ENCODE measurements around the gene TIMM44. TPM values are rescaled to one million over a fixed set of nuclear protein-coding genes. Genes with fewer than 3 reads are reported as not detected.
"Not testable (repeated sequence)": the region's sequence is repeated elsewhere in the genome, so short reads cannot be mapped to it uniquely, and the experiment has no call there.

The TIMM44 gene
- total RNA-seq, 2 experiments from 2014 or later: 66.5 to 68.5 TPM

GRCh38 chr19:7961082-7961481, 17.6 kb upstream of the TIMM44 start:
- intact Hi-C loops (cut with micrococcal nuclease): not testable (repeated sequence)
- peaks cover 14% of the 10 kb centered on the region for H3K36me3 Mint-ChIP-seq

DNA sequence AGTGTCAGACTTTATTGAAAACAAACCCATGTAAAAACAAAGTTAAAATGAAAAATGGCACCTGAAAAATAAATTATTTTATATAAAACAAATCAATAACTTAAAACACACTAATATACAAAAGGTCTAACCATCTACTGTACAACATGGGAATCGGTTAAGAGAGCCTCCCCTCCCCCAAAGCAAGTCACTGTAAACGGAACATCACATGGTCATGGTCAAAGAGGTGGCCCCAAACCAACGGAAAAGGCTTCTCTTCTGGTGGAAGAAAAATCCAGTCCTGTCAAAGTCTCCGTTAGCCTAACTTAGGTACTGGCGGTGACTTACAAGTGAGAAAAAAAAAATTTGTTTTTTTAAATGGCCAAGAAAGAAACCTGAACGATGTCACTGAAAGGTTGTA, 15.7 kb upstream of the TIMM44 start:
- Mint-ChIP-seq H3K36me3 (peaks cover 10% of the 10 kb centered on the region), H3K27me3 (no peaks in the 10 kb centered on the region), H3K4me3 (no peak overlapping the region), H3K27ac (no peak overlapping the region), H3K9me3 (no peaks in the 10 kb centered on the region), H3K4me1 (ENCODE audit: low read depth) (no peaks in the 10 kb centered on the region)
- no peak for DNase-seq
- POLR2A ChIA-PET: no interaction called here
- intact Hi-C loops (cut with micrococcal nuclease): no loop called here
- CTCF ChIA-PET: interaction anchor here (2.3 to 2.6 kb wide), 2 partner anchors 11 to 15 kb away, joined by 6 to 13 read pairs; partner anchors contain the start of gene TIMM44

More at GRCh38 chr19:7961082-7961481, 17.6 kb upstream of the TIMM44 start:
- H3K9me3 Mint-ChIP-seq; H3K4me3 Mint-ChIP-seq; H3K27ac Mint-ChIP-seq; DNase-seq; H3K27me3 Mint-ChIP-seq; H3K4me1 Mint-ChIP-seq (ENCODE audit: low read depth); POLR2A ChIA-PET; CTCF ChIA-PET: not testable (repeated sequence)

DNA sequence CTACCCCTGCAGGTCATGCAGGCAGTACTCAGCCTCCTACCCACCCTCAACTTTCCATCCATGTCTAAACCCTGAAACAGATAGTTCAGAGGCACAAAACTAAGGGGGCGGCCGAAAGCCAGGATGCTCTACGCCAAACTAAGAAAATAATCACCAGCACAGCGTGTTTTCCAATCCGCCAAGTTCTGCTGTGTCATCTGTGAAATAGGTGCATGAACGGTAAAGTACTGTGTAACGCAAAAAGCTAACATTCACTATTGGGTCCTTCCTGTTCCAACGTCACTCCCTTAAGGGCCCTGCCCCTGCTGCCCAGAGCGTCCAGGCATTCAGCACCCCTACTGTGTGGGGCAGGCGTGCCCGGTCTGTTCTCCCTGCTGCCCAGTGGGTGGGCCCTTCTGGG, 12.2 kb upstream of the TIMM44 start:
- H3K9me3 Mint-ChIP-seq: no peaks in the 10 kb centered on the region
- intact Hi-C loops (cut with micrococcal nuclease): no loop called here
- ChIA-PET POLR2A (no interaction called here), CTCF (interaction anchor here (2.1 kb wide), 1 partner anchor 12 kb away, joined by 11 read pairs; the partner anchor contains the start of gene TIMM44)
- no peak overlapping the region for H3K27ac Mint-ChIP-seq
- H3K4me1 Mint-ChIP-seq (ENCODE audit: low read depth): no peaks in the 10 kb centered on the region
- H3K27me3 Mint-ChIP-seq: no peaks in the 10 kb centered on the region
- H3K36me3 Mint-ChIP-seq: no peaks in the 10 kb centered on the region
- no peak for DNase-seq
- no peak overlapping the region for H3K4me3 Mint-ChIP-seq

DNA sequence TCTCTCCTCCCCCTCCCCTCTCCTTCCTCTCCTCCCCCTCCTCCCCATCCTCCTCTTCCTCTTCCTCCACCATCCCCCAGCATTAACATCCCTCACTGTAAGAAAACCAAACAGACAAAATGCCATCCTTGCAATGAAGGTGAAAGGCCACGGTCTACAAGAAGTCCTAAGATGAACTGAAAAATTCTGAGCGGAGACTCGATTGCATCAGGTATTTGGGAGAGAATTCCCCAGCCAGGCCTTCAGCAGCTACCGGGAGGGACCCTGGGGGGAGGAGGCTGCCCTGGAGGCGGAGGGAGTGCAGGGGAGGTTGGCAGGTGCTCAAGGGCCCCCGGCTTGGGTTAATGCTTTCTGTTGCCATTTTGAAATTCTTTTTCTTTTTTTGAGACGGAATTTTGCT, 10.1 kb upstream of the TIMM44 start:
- H3K27ac Mint-ChIP-seq: no peak overlapping the region
- no peaks in the 10 kb centered on the region for H3K27me3 Mint-ChIP-seq
- DNase-seq: no peak
- H3K9me3 Mint-ChIP-seq: no peaks in the 10 kb centered on the region
- no peak overlapping the region for H3K4me3 Mint-ChIP-seq
- H3K4me1 Mint-ChIP-seq (ENCODE audit: low read depth): no peaks in the 10 kb centered on the region
- CTCF ChIA-PET: no interaction called here
- H3K36me3 Mint-ChIP-seq: no peaks in the 10 kb centered on the region
- POLR2A ChIA-PET: interaction anchor here (0.6 to 1.6 kb wide), 2 partner anchors 10 to 516 kb away, joined by 5 read pairs; partner anchors contain the start of gene TIMM44
- intact Hi-C loops (cut with micrococcal nuclease): no loop called here

GRCh38 chr19:7953060-7953459, 9.6 kb upstream of the TIMM44 start:
- Mint-ChIP-seq H3K36me3 (no peaks in the 10 kb centered on the region), H3K4me1 (ENCODE audit: low read depth) (no peaks in the 10 kb centered on the region), H3K27me3 (no peaks in the 10 kb centered on the region), H3K27ac (no peak overlapping the region), H3K4me3 (no peak overlapping the region), H3K9me3 (no peaks in the 10 kb centered on the region)
- DNase-seq: no peak
- CTCF ChIA-PET: no interaction called here
- POLR2A ChIA-PET: interaction anchor here (0.6 kb wide), 1 partner anchor 516 kb away, joined by 5 read pairs; no protein-coding TSS in a partner anchor
- intact Hi-C loops (cut with micrococcal nuclease): no loop called here

DNA sequence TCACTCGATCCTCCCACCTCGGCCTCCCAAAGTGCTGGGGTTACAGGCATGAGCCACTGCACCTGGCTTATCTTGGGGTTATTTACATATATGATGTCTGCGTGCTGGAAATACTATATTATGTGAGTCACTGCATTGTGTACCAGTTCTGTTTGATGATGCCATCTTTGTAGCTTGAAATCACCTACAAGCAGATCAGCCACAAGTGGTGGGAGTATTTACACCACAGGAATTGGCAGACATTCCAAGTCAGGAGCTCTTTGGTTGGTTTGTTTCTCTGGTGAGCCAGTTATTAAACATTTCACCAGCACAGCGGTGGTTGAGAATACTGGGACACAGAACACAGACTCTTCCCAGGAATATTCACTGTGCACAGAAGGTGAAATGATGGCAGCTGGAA, 4.5 kb upstream of the TIMM44 start:
- intact Hi-C loops (cut with micrococcal nuclease): no loop called here
- ChIA-PET CTCF (no interaction called here), POLR2A (no interaction called here)
- Mint-ChIP-seq H3K4me1 (ENCODE audit: low read depth) (peaks cover 13% of the 10 kb centered on the region), H3K9me3 (no peaks in the 10 kb centered on the region), H3K27ac (no peak overlapping the region), H3K27me3 (no peaks in the 10 kb centered on the region), H3K36me3 (no peaks in the 10 kb centered on the region), H3K4me3 (no peak overlapping the region)
- no peak for DNase-seq

- CTCF ChIA-PET: interaction anchor here (0.6 to 3.4 kb wide), 36 partner anchors 8 to 635 kb away, joined by 3 to 46 read pairs (median 5); partner anchors contain the start of genes CERS4, ELAVL1, MAP2K7 and SNAPC2
- intact Hi-C loops (cut with micrococcal nuclease): loop anchor here (1.0 to 5.0 kb wide), 4 partner anchors 58 to 309 kb away; partner anchors contain the start of gene CCL25
- peak overlapping the region; percentile 92 for H3K4me3 Mint-ChIP-seq
- H3K4me1 Mint-ChIP-seq (ENCODE audit: low read depth): peaks cover 34% of the 10 kb centered on the region
- H3K27me3 Mint-ChIP-seq: no peaks in the 10 kb centered on the region
- peaks cover 10% of the 10 kb centered on the region for H3K36me3 Mint-ChIP-seq
- peak overlapping the region; percentile 98 for H3K27ac Mint-ChIP-seq
- peak; percentile 92 for DNase-seq
- POLR2A ChIA-PET: interaction anchor here (0.6 to 2.1 kb wide), 14 partner anchors 8 to 379 kb away, joined by 3 to 10 read pairs (median 5); partner anchors contain the start of genes ELAVL1 and MAP2K7
- H3K9me3 Mint-ChIP-seq: no peaks in the 10 kb centered on the region
These were observed 803 bp upstream of the TIMM44 start for GRCh38 chr19:7944177-7944761.

GRCh38 chr19:7942981-7943443, 454 bp downstream of the TIMM44 start:
- intact Hi-C loops (cut with micrococcal nuclease): loop anchor here (1.0 to 5.0 kb wide), 5 partner anchors 23 to 378 kb away; partner anchors contain the start of genes CCL25, MAP2K7, NDUFA7 and RPS28
- peak overlapping the region; percentile 98 for H3K27ac Mint-ChIP-seq
- peaks cover 38% of the 10 kb centered on the region for H3K4me1 Mint-ChIP-seq (ENCODE audit: low read depth)
- H3K4me3 Mint-ChIP-seq: peak overlapping the region; percentile 92
- CTCF ChIA-PET: interaction anchor here (0.6 to 3.4 kb wide), 19 partner anchors 9 to 841 kb away, joined by 3 to 46 read pairs (median 11); partner anchors contain the start of genes ELAVL1, HNRNPM, MAP2K7 and SNAPC2
- H3K9me3 Mint-ChIP-seq: no peaks in the 10 kb centered on the region
- peaks cover 13% of the 10 kb centered on the region for H3K36me3 Mint-ChIP-seq
- no peaks in the 10 kb centered on the region for H3K27me3 Mint-ChIP-seq
- POLR2A ChIA-PET: interaction anchor here (0.7 to 2.1 kb wide), 14 partner anchors 9 to 380 kb away, joined by 3 to 10 read pairs (median 5); partner anchors contain the start of genes ELAVL1, MAP2K7, PET100 and XAB2
- DNase-seq: no peak

- CTCF ChIA-PET: interaction anchor here (0.7 to 2.5 kb wide), 2 partner anchors 15 to 374 kb away, joined by 4 to 13 read pairs; no protein-coding TSS in a partner anchor
- peaks cover 38% of the 10 kb centered on the region for H3K4me1 Mint-ChIP-seq (ENCODE audit: low read depth)
- intact Hi-C loops (cut with micrococcal nuclease): loop anchor here (5.0 kb wide), 2 partner anchors 110 to 130 kb away; partner anchors contain the start of gene CCL25
- no peaks in the 10 kb centered on the region for H3K27me3 Mint-ChIP-seq
- no peak for DNase-seq
- H3K36me3 Mint-ChIP-seq: peaks cover 13% of the 10 kb centered on the region
- H3K4me3 Mint-ChIP-seq: peak overlapping the region; percentile 92
- no peaks in the 10 kb centered on the region for H3K9me3 Mint-ChIP-seq
- POLR2A ChIA-PET: interaction anchor here (0.7 kb wide), 1 partner anchor 359 kb away, joined by 3 read pairs; no protein-coding TSS in a partner anchor
- H3K27ac Mint-ChIP-seq: peak overlapping the region; percentile 23
These were observed 1.4 kb downstream of the TIMM44 start for GRCh38 chr19:7941895-7942596.

DNA sequence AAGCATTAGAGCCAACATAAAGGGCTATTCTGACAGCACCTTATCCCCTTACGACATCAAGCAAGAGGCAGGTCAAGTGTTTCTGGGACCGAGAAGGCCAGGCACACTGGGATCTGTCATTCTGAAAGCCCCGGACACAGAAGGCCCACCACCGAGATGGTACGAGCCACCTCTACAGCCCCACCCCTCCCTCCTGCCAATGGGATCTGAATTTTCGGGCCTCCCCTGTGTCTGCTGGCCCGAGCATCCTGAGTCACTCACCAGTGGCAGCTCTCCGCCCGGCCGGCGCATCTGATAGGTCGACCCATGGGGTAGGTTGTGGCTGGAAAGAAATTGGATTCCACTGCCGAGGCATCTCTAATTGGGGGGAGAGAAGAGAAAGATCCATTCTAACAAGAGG, 2.6 kb downstream of the TIMM44 start:
- H3K36me3 Mint-ChIP-seq: peaks cover 17% of the 10 kb centered on the region
- POLR2A ChIA-PET: no interaction called here
- no peak overlapping the region for H3K4me3 Mint-ChIP-seq

GRCh38 chr19:7934766-7935165, 8.7 kb downstream of the TIMM44 start:
- CTCF ChIA-PET: no interaction called here
- POLR2A ChIA-PET: no interaction called here

More for the DNA sequence above, 2.6 kb downstream of the TIMM44 start:
- Mint-ChIP-seq H3K27ac (no peak overlapping the region), H3K9me3 (no peaks in the 10 kb centered on the region), H3K27me3 (no peaks in the 10 kb centered on the region), H3K4me1 (ENCODE audit: low read depth) (peaks cover 38% of the 10 kb centered on the region)
- CTCF ChIA-PET: interaction anchor here (1.7 kb wide), 1 partner anchor 12 kb away, joined by 5 read pairs; no protein-coding TSS in a partner anchor
- DNase-seq: no peak
- intact Hi-C loops (cut with micrococcal nuclease): loop anchor here (5.0 kb wide), 2 partner anchors 111 to 131 kb away; partner anchors contain the start of gene CCL25

More at GRCh38 chr19:7934766-7935165, 8.7 kb downstream of the TIMM44 start:
- no peaks in the 10 kb centered on the region for H3K27me3 Mint-ChIP-seq
- peaks cover 23% of the 10 kb centered on the region for H3K36me3 Mint-ChIP-seq
- H3K9me3 Mint-ChIP-seq: no peaks in the 10 kb centered on the region
- DNase-seq: no peak
- H3K4me1 Mint-ChIP-seq (ENCODE audit: low read depth): peaks cover 4% of the 10 kb centered on the region
- no peak overlapping the region for H3K4me3 Mint-ChIP-seq
- intact Hi-C loops (cut with micrococcal nuclease): no loop called here
- H3K27ac Mint-ChIP-seq: no peak overlapping the region
